DOHH2 (cell line): ENCODE data around the gene SHROOM3.

ENCODE experiments used
- EZH2phosphoT487 ChIP-seq: fragments of 200-600 bp; sonication (generic); IDR thresholded peaks from 2 replicates; pipeline ENCODE4 v1.6.1; 2017; ENCODE audit warnings: borderline replicate concordance, mild to moderate bottlenecking, antibody characterized with exemption, low read length, moderate library complexity, mixed read lengths
- TF ChIP-seq, protein P1 (sequence below): fragments of 200-600 bp; sonication (generic); IDR thresholded peaks from one replicate; pipeline ENCODE4 v1.5.1; 2014; ENCODE audit warnings: antibody characterized with exemption, mild to moderate bottlenecking, low read depth, low read length; ENCODE audit not compliant: poor library complexity, severe bottlenecking

DNA sequence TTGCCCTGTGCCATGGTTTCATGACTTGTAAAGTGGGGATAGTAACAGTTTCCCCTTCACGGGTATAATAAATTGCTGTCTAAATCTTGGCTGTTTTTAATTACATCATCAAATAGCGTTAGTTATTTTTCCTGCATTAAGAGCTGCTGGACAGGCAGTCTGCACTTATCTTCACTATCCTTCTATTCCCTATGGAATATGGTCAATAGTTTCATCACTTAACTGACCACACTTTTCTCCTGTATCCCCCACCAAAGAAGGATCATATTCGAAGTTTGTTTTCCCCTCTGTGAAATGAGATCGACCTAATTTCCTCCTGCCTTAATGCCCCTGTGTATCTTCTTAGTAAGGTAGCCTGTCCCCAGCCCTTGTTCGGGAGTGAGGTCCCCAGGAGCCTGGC lies 133.2 kb downstream of the SHROOM3 start:
- TF ChIP-seq, protein P1, sequence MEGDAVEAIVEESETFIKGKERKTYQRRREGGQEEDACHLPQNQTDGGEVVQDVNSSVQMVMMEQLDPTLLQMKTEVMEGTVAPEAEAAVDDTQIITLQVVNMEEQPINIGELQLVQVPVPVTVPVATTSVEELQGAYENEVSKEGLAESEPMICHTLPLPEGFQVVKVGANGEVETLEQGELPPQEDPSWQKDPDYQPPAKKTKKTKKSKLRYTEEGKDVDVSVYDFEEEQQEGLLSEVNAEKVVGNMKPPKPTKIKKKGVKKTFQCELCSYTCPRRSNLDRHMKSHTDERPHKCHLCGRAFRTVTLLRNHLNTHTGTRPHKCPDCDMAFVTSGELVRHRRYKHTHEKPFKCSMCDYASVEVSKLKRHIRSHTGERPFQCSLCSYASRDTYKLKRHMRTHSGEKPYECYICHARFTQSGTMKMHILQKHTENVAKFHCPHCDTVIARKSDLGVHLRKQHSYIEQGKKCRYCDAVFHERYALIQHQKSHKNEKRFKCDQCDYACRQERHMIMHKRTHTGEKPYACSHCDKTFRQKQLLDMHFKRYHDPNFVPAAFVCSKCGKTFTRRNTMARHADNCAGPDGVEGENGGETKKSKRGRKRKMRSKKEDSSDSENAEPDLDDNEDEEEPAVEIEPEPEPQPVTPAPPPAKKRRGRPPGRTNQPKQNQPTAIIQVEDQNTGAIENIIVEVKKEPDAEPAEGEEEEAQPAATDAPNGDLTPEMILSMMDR: no peak
- TF ChIP-seq EZH2phosphoT487: no peak
